Measurements from ENCODE around the gene TMEM132D. TPM values are rescaled to one million over a fixed set of nuclear protein-coding genes. Genes with fewer than 3 reads are reported as not detected.

The TMEM132D gene
- total and polyA plus RNA-seq, 4 donors = 0.01 to 0.14 (median 0.08) TPM

DNA sequence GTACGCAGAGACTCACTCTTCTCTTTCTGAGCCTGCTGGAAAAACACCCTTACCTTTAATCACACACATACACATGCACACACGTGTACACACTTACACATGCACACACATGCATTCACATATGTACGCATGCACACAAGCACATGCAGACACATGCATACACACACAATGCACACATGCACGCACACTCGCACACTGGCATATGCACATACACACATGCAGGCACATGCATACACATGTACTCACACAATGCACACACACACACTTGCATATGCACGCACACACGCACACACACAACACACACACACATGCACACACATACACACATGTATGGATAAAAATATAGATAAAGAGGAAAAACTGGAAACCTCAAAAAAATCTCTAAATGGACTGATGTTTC is 801.6 kb downstream of the TMEM132D start:
- TF ChIP-seq NR2F2 (IDR thresholded peaks at IDR 0.05) (no peak), SP1 (IDR thresholded peaks at IDR 0.05) (no peak), EGR1 (IDR thresholded peaks at IDR 0.05; ENCODE audit: low read depth in 2 of 2) (no peak), FOXA1 (IDR thresholded peaks at IDR 0.05) (no peak), HNF4A (conservative IDR thresholded peaks at IDR 0.05) (no peak), FOXA2 (IDR thresholded peaks at IDR 0.05) (no peak)
- TF ChIP-seq, protein P1, sequence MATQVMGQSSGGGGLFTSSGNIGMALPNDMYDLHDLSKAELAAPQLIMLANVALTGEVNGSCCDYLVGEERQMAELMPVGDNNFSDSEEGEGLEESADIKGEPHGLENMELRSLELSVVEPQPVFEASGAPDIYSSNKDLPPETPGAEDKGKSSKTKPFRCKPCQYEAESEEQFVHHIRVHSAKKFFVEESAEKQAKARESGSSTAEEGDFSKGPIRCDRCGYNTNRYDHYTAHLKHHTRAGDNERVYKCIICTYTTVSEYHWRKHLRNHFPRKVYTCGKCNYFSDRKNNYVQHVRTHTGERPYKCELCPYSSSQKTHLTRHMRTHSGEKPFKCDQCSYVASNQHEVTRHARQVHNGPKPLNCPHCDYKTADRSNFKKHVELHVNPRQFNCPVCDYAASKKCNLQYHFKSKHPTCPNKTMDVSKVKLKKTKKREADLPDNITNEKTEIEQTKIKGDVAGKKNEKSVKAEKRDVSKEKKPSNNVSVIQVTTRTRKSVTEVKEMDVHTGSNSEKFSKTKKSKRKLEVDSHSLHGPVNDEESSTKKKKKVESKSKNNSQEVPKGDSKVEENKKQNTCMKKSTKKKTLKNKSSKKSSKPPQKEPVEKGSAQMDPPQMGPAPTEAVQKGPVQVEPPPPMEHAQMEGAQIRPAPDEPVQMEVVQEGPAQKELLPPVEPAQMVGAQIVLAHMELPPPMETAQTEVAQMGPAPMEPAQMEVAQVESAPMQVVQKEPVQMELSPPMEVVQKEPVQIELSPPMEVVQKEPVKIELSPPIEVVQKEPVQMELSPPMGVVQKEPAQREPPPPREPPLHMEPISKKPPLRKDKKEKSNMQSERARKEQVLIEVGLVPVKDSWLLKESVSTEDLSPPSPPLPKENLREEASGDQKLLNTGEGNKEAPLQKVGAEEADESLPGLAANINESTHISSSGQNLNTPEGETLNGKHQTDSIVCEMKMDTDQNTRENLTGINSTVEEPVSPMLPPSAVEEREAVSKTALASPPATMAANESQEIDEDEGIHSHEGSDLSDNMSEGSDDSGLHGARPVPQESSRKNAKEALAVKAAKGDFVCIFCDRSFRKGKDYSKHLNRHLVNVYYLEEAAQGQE (IDR thresholded peaks at IDR 0.05) = no peak
- TF ChIP-seq, protein P2, sequence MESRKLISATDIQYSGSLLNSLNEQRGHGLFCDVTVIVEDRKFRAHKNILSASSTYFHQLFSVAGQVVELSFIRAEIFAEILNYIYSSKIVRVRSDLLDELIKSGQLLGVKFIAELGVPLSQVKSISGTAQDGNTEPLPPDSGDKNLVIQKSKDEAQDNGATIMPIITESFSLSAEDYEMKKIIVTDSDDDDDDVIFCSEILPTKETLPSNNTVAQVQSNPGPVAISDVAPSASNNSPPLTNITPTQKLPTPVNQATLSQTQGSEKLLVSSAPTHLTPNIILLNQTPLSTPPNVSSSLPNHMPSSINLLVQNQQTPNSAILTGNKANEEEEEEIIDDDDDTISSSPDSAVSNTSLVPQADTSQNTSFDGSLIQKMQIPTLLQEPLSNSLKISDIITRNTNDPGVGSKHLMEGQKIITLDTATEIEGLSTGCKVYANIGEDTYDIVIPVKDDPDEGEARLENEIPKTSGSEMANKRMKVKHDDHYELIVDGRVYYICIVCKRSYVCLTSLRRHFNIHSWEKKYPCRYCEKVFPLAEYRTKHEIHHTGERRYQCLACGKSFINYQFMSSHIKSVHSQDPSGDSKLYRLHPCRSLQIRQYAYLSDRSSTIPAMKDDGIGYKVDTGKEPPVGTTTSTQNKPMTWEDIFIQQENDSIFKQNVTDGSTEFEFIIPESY (IDR thresholded peaks at IDR 0.05) = no peak
- TF ChIP-seq, protein P3, sequence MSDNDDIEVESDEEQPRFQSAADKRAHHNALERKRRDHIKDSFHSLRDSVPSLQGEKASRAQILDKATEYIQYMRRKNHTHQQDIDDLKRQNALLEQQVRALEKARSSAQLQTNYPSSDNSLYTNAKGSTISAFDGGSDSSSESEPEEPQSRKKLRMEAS (IDR thresholded peaks at IDR 0.05) = no peak
- H3K9ac ChIP-seq (ENCODE audit: low read depth in 1 of 2, low read length in 2 of 2) = no peak overlapping the region
- H3K27me3 ChIP-seq (ENCODE audit: control insufficient read depth in 4 of 4, insufficient read depth in 4 of 4, low read length in 3 of 4) = no peaks in the 10 kb centered on the region
- H3K9me3 ChIP-seq (ENCODE audit: control insufficient read depth in 4 of 4, low read length in 3 of 4) = peaks cover 0 to 5% (median 1%) of the 10 kb centered on the region in 4 donors
- H3K4me3 ChIP-seq (ENCODE audit: low read depth in 1 of 3, low read length in 3 of 3) = no peak overlapping the region
- peaks cover 0 to 3% (median 1%) of the 10 kb centered on the region in 4 donors for H3K4me1 ChIP-seq (ENCODE audit: control insufficient read depth in 4 of 4, insufficient read depth in 4 of 4, low read length in 3 of 4)
- H3K27ac ChIP-seq (ENCODE audit: low read depth in 1 of 2, low read length in 2 of 2) = no peak overlapping the region
- DNase-seq (ENCODE audit: low spot score) = no peak
- no peaks in the 10 kb centered on the region for H3K36me3 ChIP-seq (ENCODE audit: control insufficient read depth in 4 of 4, insufficient read depth in 3 of 4, low read depth in 1 of 4, low read length in 3 of 4)
- WGBS = 88% methylated on average over 7 of the region's 7 CpGs

DNA sequence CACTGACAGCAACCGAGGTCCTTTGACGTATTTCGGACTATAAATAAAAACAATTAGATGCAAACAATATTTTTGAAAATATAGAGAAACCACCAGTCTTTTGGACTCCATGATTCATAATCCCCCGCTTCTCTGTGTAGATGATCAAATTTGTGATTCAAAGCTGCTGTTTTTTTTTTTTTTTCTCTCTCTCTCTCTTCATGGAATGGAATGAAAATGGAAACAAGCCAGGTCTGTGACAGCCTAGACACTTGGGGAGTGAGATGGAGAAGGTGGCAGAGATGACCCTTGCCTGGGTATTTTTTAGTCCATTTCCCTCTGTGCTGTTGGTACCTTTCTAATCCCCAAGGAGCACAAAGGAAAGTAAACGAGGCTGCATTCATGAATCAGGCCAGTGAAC is 802.0 kb downstream of the TMEM132D start:
- peaks cover 0 to 4% (median 1%) of the 10 kb centered on the region in 4 donors for H3K9me3 ChIP-seq (ENCODE audit: control insufficient read depth in 4 of 4, low read length in 3 of 4)
- no peaks in the 10 kb centered on the region for H3K36me3 ChIP-seq (ENCODE audit: control insufficient read depth in 4 of 4, insufficient read depth in 3 of 4, low read depth in 1 of 4, low read length in 3 of 4)
- H3K9ac ChIP-seq (ENCODE audit: low read depth in 1 of 2, low read length in 2 of 2) = no peak overlapping the region
- TF ChIP-seq, protein P2 (IDR thresholded peaks at IDR 0.05) = no peak
- TF ChIP-seq RAD21 (IDR thresholded peaks at IDR 0.05) = no peak
- no peak for TF ChIP-seq NR2F2 (IDR thresholded peaks at IDR 0.05)
- TF ChIP-seq SP1 (IDR thresholded peaks at IDR 0.05) = no peak
- TF ChIP-seq, protein P1 (IDR thresholded peaks at IDR 0.05) = no peak
- no peak for TF ChIP-seq HNF4A (conservative IDR thresholded peaks at IDR 0.05)
- TF ChIP-seq, protein P4, sequence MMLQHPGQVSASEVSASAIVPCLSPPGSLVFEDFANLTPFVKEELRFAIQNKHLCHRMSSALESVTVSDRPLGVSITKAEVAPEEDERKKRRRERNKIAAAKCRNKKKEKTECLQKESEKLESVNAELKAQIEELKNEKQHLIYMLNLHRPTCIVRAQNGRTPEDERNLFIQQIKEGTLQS (IDR thresholded peaks at IDR 0.05) = no peak
- TF ChIP-seq HNF4G (IDR thresholded peaks at IDR 0.05) = no peak
- TF ChIP-seq FOXA2 (IDR thresholded peaks at IDR 0.05) = no peak
- TF ChIP-seq, protein P3 (IDR thresholded peaks at IDR 0.05) = no peak
- TF ChIP-seq YY1 (IDR thresholded peaks at IDR 0.05) = no peak
- H3K4me1 ChIP-seq (ENCODE audit: control insufficient read depth in 4 of 4, insufficient read depth in 4 of 4, low read length in 3 of 4) = peaks cover 0 to 3% (median 1%) of the 10 kb centered on the region in 4 donors
- 84% methylated on average over 5 of the region's 5 CpGs for WGBS
- no peak overlapping the region for H3K4me3 ChIP-seq (ENCODE audit: low read depth in 1 of 3, low read length in 3 of 3)
- H3K27ac ChIP-seq (ENCODE audit: low read depth in 1 of 2, low read length in 2 of 2) = no peak overlapping the region
- H3K27me3 ChIP-seq (ENCODE audit: control insufficient read depth in 4 of 4, insufficient read depth in 4 of 4, low read length in 3 of 4) = no peaks in the 10 kb centered on the region
- no peak for DNase-seq (ENCODE audit: low spot score)

All from liver (tissue), 9 donors.